ENCODE results near the gene PRDM11.

DNA sequence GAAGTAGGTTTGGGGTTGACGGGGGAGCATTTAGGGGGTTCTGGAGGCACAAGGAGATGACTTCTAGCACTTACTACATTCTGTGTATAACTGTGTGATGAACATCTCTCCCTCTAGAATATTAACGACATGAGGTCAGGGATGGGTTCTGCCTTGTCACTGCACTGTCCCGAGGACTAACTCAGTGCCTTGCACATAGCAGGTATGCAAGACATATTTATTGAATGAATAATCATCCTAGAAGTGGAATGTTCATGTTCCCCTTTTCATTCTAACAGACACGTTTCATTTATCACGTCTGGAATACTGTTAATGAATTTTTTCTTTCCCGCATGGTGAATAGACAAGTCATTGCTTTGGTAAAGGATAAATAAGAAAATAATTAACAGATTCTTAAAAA lies 127.1 kb downstream of the PRDM11 start:
- TF ChIP-seq, protein P1, sequence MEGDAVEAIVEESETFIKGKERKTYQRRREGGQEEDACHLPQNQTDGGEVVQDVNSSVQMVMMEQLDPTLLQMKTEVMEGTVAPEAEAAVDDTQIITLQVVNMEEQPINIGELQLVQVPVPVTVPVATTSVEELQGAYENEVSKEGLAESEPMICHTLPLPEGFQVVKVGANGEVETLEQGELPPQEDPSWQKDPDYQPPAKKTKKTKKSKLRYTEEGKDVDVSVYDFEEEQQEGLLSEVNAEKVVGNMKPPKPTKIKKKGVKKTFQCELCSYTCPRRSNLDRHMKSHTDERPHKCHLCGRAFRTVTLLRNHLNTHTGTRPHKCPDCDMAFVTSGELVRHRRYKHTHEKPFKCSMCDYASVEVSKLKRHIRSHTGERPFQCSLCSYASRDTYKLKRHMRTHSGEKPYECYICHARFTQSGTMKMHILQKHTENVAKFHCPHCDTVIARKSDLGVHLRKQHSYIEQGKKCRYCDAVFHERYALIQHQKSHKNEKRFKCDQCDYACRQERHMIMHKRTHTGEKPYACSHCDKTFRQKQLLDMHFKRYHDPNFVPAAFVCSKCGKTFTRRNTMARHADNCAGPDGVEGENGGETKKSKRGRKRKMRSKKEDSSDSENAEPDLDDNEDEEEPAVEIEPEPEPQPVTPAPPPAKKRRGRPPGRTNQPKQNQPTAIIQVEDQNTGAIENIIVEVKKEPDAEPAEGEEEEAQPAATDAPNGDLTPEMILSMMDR (IDR thresholded peaks at IDR 0.05; ENCODE audit: low read length) = no peak
- TF ChIP-seq EZH2 (IDR thresholded peaks at IDR 0.05; ENCODE audit: borderline replicate concordance, low read length) = no peak

All from OCI-LY1 (cell line).